ENCODE measurements around the gene CX3CL1. TPM values are rescaled to one million over a fixed set of nuclear protein-coding genes. Genes with fewer than 3 reads are reported as not detected.

CX3CL1 gene
- total and polyA plus RNA-seq, 2 of the 13 experiments (the other 11 are each of a cell fraction or from before 2014, with no cell fraction given), result 57.3 to 60.8 TPM

- TF ChIP-seq HNF1A (IDR thresholded peaks at IDR 0.05; ENCODE audit: low read depth) (no peak), HNF1A (CRISPR knock-in tag; IDR thresholded peaks at IDR 0.05; ENCODE audit: borderline replicate concordance) (0 out of 2 replicates have a peak, but pooled peaks have one; percentile 38), MNT (IDR thresholded peaks at IDR 0.05) (peak; percentile 91), HNF4A (CRISPR knock-in tag; IDR thresholded peaks at IDR 0.05) (0 out of 2 replicates have a peak, but pooled peaks have one; percentile 7), ARID5B (CRISPR knock-in tag; IDR thresholded peaks at IDR 0.05) (no peak), ZNF687 (CRISPR knock-in tag; IDR thresholded peaks at IDR 0.05) (peak; percentile 39; the same call in 1 of the 2 replicates), ZNF781 (CRISPR knock-in tag; IDR thresholded peaks at IDR 0.05; ENCODE audit: borderline replicate concordance, not compliant biosample characterization) (no peak), ZNF367 (CRISPR knock-in tag; IDR thresholded peaks at IDR 0.05; ENCODE audit: borderline replicate concordance) (no peak), ZFX (CRISPR knock-in tag; IDR thresholded peaks at IDR 0.05; ENCODE audit: low read depth) (peak; percentile 51)
These were observed 14.8 kb upstream of the CX3CL1 start (continued) for GRCh38 chr16:57357330-57358085.

Measured in HepG2 (cell line).